ENCODE results near the gene TMTC2.

GRCh38 chr12:82876075-82876474, 189.4 kb downstream of the TMTC2 start:
- TF ChIP-seq SUZ12 (IDR thresholded peaks at IDR 0.05; ENCODE audit: extremely low read depth, insufficient read depth, insufficient read length) = no peak
- no peak for TF ChIP-seq ZNF274 (IDR thresholded peaks at IDR 0.05; ENCODE audit: low read depth, low read length)
